Fibroblast of lung (primary cell): ENCODE data around the gene PLA2G2C.

Experiments
- EZH2 ChIP-seq: IDR thresholded peaks from 2 replicates; pipeline ENCODE4 v1.5.1; 2012; ENCODE audit warnings: low read length, control low read depth, mild to moderate bottlenecking; ENCODE audit errors: missing control alignments
- TF ChIP-seq, protein P1 (sequence below), 2 donors: IDR thresholded peaks in 1 of 2; conservative IDR thresholded peaks in 1 of 2; 1 replicate in 1 of 2; 2 replicates in 1 of 2; pipeline ENCODE4 v1.5.1; 2011 to 2012; ENCODE audit warnings: low read length in 2 of 2, control low read depth in 1 of 2, inconsistent platforms in 1 of 2, low read depth in 1 of 2, mild to moderate bottlenecking in 1 of 2

DNA sequence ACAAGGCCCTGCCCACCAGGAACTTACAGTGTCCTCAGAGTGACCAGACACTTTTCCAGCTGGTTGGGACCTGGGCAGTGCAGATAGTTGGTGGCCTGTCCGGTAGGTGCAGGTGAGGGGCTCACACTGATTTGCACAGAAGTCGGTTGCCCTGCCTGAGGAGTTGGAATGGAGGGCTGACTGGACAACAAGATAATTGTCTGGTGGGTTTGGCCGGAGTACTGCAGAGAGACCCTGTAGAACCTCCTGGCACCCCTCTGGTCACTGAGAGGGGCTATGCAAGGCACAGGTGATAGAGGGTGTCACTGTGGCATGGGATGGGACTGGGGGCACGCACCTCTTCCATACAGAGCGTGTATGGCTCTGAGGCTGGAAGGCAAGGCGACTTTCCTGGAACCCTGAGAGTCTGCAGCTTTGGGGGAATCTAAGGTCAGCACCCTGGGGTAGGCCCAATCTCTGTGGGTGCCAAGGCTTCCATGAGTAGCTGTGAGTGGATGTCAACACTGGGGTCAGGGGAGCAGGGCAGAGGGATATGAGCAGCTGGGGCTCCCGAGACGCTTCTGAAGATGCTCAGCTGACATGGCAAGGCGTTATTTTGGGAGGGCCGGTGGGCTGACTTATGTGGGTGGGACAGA, 59.4 kb downstream of the PLA2G2C start:
- TF ChIP-seq, protein P1, sequence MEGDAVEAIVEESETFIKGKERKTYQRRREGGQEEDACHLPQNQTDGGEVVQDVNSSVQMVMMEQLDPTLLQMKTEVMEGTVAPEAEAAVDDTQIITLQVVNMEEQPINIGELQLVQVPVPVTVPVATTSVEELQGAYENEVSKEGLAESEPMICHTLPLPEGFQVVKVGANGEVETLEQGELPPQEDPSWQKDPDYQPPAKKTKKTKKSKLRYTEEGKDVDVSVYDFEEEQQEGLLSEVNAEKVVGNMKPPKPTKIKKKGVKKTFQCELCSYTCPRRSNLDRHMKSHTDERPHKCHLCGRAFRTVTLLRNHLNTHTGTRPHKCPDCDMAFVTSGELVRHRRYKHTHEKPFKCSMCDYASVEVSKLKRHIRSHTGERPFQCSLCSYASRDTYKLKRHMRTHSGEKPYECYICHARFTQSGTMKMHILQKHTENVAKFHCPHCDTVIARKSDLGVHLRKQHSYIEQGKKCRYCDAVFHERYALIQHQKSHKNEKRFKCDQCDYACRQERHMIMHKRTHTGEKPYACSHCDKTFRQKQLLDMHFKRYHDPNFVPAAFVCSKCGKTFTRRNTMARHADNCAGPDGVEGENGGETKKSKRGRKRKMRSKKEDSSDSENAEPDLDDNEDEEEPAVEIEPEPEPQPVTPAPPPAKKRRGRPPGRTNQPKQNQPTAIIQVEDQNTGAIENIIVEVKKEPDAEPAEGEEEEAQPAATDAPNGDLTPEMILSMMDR (conservative IDR thresholded peaks at IDR 0.05 in 1 of 2, IDR thresholded peaks at IDR 0.05 in 1 of 2; ENCODE audit: low read depth in 1 of 2, low read length in 2 of 2), result no peak
- no peak for TF ChIP-seq EZH2
